Dedifferentiated amniotic fluid mesenchymal stem cell (primary cell): ENCODE results near the gene RGP1.

Experiments used
- DNase-seq: peaks from one replicate; pipeline ENCODE4 v3.0.0-alpha.2; 2016; ENCODE audit errors: extremely low spot score

RGP1 gene, protein sequence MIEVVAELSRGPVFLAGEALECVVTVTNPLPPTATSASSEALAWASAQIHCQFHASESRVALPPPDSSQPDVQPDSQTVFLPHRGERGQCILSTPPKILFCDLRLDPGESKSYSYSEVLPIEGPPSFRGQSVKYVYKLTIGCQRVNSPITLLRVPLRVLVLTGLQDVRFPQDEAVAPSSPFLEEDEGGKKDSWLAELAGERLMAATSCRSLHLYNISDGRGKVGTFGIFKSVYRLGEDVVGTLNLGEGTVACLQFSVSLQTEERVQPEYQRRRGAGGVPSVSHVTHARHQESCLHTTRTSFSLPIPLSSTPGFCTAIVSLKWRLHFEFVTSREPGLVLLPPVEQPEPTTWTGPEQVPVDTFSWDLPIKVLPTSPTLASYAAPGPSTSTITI

GRCh38 chr9:35748858-35749514 is at the start of gene RGP1, which contains the start of gene GBA2:
RGP1 (plus strand) TSS chr9:35749287; CDS start chr9:35749756, 469 bp downstream.
GBA2 (minus strand) TSS chr9:35749228; CDS start chr9:35748704, 524 bp downstream.
- DNase-seq, result peak; percentile 47

- no peak for DNase-seq
Observed at GRCh38 chr9:35700031-35700430, 49.1 kb upstream of the RGP1 start.

DNA sequence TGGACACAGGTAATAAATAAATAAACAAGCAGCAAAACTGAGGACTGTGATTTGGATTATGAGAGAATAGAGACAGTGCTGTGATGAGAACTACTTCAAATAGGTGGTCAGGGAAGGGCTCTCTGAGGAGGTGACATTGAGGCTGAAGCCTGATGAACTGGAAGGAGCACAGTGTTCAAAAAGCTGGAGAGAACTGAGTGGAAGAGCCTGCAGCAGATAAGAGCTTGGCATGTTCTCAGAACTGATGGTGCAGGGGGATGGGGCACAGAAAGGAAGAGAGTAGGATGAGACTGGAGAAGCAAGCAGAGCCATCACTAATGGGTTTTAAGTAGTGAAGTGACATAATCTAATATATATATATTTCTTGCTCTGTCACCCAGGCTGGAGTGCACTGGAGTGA is 48.1 kb upstream of the RGP1 start:
- no peak for DNase-seq

- DNase-seq, result no peak
Observed at GRCh38 chr9:35702696-35703095, 46.4 kb upstream of the RGP1 start.

- no peak for DNase-seq
Observed at GRCh38 chr9:35703906-35704672, 45.0 kb upstream of the RGP1 start.

GRCh38 chr9:35705372-35705771 is 43.7 kb upstream of the RGP1 start:
- DNase-seq, result no peak

- no peak for DNase-seq
Observed at GRCh38 chr9:35705836-35706430, 43.2 kb upstream of the RGP1 start.

DNA sequence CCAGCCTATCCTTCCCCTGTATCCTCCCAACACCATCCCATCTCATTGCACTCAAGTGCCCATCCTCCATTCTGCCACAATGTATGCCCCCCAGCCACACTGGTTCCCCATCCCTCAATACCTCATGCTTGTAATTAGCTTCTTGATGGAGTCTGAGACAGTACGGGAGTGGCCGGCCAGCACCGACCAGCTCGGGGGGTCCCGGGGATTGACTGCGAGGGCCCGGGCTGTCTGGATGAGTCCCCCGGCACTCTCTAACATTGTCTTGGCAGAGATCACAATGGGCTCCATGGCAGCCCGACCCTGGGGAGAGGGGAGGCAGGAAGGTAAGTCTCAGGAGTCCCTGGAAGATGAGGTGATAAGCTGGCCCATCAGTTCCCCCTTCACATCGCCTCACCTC is 42.1 kb upstream of the RGP1 start:
- no peak for DNase-seq

DNA sequence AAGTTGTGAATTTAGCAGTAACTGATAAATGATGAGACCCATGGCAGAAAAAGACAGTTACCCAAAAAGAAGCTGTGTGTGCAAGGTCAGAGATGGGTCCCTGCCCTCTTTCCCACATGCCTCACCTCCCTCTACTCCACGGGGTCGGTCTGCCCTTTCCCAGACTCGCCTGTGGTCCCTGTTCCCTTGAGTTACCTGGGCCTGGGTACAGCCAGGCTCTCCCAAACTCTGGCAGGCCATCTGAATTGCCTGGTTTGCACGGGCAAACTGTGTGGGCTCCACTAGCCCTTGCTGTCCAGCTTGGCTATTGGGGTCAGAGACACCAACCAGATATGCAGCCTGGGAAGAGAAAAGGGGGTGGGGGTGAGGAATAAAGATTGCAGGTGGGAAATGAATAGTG is 40.9 kb upstream of the RGP1 start:
- DNase-seq, result no peak

- DNase-seq, result no peak
Observed at GRCh38 chr9:35710818-35711500, 38.1 kb upstream of the RGP1 start.

GRCh38 chr9:35711501-35712428 is 37.3 kb upstream of the RGP1 start:
- no peak for DNase-seq

DNA sequence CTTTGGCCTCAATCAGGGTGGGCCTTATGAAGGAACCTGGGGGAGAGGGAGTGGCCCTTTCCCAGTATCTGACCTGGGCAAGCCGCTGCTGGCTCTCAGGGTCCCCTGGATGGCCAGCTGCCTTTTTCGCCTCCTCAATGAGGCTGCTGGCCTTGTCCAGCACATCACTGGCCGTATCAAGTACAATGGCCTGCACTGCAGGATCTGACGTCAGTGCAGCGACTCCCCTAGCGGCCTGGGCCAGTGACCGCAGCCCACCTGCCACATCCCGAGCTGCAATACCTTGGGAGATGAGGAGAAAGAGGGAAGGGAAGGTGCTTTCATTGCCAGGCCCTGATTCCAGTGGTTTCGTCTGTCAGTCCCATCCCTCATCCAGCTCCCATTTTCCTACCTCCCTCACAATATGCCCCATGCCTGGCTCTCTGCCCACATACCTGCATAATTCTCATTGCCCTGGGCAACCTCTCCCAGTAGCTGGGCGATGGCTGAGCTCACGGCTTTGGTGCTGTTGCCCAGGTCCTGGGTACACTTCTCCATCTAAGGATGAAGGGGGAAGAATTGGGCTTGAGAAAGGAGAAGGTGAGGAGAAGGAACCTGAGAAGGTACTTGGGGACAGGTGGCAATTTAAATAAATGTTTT is 36.2 kb upstream of the RGP1 start:
- DNase-seq, result no peak

DNA sequence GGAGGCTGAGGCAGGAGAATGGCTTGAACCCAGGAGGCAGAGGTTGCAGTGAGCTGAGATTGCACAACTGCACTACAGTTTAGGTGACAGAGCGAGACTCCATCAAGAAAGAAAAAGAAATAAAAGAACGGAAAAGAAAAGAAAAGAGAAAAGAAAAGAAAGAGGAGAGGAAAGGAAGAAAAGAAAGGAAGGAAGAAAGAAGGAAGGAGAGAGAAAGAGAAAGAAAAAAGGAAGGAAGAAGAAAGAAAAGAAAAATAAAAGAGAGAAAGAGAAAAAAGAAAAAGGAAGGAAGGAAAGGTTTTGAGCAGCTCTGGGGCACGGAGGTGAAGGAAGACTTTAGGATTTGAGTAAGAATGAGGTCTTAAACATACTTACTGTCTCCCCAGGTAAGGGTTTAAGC is 35.5 kb upstream of the RGP1 start:
- DNase-seq, result no peak

DNA sequence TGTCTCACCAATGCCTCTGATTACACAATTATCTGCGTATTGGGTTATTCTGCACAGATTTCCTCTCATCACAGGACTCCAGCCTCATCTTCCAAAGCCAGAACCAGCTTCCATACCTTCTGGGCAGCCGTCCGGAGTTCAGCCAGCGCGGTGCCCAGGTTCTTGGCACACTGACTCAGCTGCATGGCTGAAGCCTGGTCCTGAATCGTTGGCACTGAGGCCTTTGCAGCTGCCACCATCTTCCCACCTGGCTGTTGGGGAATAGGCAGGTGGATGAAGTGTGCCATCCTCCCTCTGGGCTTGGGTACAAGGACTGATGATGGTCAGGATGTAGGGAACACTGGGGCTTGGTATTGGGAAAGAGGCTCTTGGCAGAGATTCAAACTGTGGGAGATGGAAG is 35.0 kb upstream of the RGP1 start:
- DNase-seq, result no peak

- no peak for DNase-seq
Observed at GRCh38 chr9:35714579-35715252, 34.4 kb upstream of the RGP1 start.

DNA sequence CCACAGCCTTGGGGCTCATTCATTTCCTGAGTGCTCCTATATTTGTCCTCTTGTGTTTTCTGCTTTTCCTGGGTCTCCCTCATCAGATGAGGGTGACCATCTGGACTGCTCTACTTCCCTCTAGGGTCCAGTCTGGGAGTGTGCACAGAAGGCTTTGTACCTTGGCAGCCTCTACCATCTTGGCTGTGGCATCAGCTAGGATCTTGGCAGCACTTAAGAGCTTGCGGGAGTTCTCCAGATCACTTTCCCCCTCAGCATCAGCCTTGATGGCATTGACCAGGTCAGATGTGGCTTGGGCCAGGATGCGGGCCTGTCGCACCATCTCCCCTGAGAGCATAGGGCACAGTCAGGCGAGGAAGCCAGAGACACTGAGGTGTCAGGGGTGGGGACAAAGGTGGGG is 32.9 kb upstream of the RGP1 start:
- DNase-seq, result no peak

- no peak for DNase-seq
Observed at GRCh38 chr9:35717132-35717870, 31.8 kb upstream of the RGP1 start.

DNA sequence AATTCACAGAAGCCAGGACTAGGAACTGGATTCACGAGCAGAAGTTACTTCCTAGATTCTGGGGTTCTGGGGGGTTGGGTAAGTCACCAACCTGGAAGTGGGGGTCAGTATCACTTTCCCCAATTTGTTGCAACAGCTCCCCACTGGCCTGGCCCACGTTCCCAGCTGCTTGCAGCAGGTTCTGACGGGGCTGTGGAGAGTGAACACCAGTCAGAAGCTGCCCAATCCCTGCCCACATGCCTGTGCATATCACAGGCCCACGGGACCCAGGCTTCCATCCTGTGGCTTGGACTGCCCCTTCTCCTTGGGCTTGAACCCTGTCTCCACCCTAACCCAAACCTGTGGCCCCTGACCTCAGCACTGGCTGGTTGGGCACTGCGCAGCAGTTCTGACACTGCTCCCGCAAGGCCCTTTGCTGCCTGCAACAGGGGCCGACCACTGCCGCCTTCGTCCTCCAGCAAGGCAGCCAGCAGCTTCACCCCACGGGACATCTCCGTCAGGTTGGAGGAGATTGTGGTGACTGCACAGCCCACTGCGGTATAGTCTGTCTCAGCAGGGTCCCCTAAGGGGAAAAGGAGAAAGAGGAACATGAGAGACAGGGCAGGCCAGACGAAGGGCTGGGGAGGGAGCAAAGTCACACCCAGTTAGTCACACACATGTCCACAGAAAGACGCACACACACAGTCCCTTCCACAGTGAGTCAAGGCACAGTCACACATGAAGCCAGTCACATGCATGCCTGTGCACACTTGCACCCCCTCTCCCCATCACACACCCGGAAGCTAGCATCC is 30.2 kb upstream of the RGP1 start:
- no peak for DNase-seq
